DND-41 (cell line): ENCODE data around the gene MMAB.
A peak's percentile ranks its signal among the peaks of the same experiment; 100 is the strongest.

Experiments used
- ATAC-seq: fragments of 200-7000 bp; cut with Tn5 transposase; 3 replicates; pipeline ENCODE4 v1.9.1; 2021; ENCODE audit warnings: low read depth; ENCODE audit not compliant: insufficient read depth
- DNase-seq: peaks from one replicate; pipeline ENCODE4 v3.0.0-alpha.2; 2020
- H2AFZ ChIP-seq: 2 replicates; pipeline ENCODE4 v1.6.0; 2012; ENCODE audit warnings: low read depth, low read length
- H3K27ac ChIP-seq: 2 replicates; pipeline ENCODE4 v1.5.1; 2012; ENCODE audit warnings: low read length, inconsistent platforms
- H3K27me3 ChIP-seq: fragments of 200-600 bp; sonication (generic); 2 replicates; pipeline ENCODE4 v1.6.0; 2012; ENCODE audit warnings: low read length, mild to moderate bottlenecking, inconsistent platforms; ENCODE audit not compliant: insufficient read depth, poor library complexity
- H3K36me3 ChIP-seq: 2 replicates; pipeline ENCODE4 v1.5.1; 2012; ENCODE audit warnings: low read length, inconsistent platforms; ENCODE audit not compliant: insufficient read depth
- H3K4me1 ChIP-seq: 2 replicates; pipeline ENCODE4 v1.5.1; 2012; ENCODE audit warnings: mild to moderate bottlenecking, low read length; ENCODE audit not compliant: insufficient read depth
- H3K4me2 ChIP-seq: 2 replicates; pipeline ENCODE4 v1.6.0; 2012; ENCODE audit warnings: mild to moderate bottlenecking, moderate library complexity, low read length, inconsistent platforms; ENCODE audit not compliant: insufficient read depth
- H3K4me3 ChIP-seq, 2 experiments: fragments of 200-600 bp in 1 of 2; shearing (Covaris generic) in 1 of 2; 2 replicates each; pipeline ENCODE4 v1.5.1; 2012 to 2016; ENCODE audit warnings: inconsistent platforms in 2 of 2, low read length in 2 of 2, mild to moderate bottlenecking in 2 of 2, low read depth in 1 of 2, moderate library complexity in 1 of 2
- H3K79me2 ChIP-seq: 2 replicates; pipeline ENCODE4 v1.6.0; 2012; ENCODE audit warnings: low read length, inconsistent platforms; ENCODE audit not compliant: insufficient read depth
- H3K9ac ChIP-seq: 2 replicates; pipeline ENCODE4 v1.6.0; 2012; ENCODE audit warnings: low read depth, mild to moderate bottlenecking, inconsistent platforms, low read length, moderate library complexity
- H3K9me3 ChIP-seq: 2 replicates; pipeline ENCODE4 v1.5.1; 2012; ENCODE audit warnings: low read length, moderate library complexity, mild to moderate bottlenecking, inconsistent platforms; ENCODE audit not compliant: insufficient read depth, severe bottlenecking
- H4K20me1 ChIP-seq: 2 replicates; pipeline ENCODE4 v1.6.0; 2012; ENCODE audit warnings: low read length; ENCODE audit not compliant: insufficient read depth
- EZH2 ChIP-seq: IDR thresholded peaks from 3 replicates; pipeline ENCODE4 v1.6.1; 2012; ENCODE audit warnings: borderline replicate concordance, low read depth, mild to moderate bottlenecking, moderate library complexity, low read length, inconsistent platforms; ENCODE audit not compliant: severe bottlenecking
- TF ChIP-seq, protein P1 (sequence below): IDR thresholded peaks from 2 replicates; pipeline ENCODE4 v1.5.1; 2012; ENCODE audit warnings: borderline replicate concordance, low read length, moderate library complexity, mild to moderate bottlenecking; ENCODE audit not compliant: poor library complexity, severe bottlenecking; ENCODE audit errors: extremely low read depth

MMAB gene

DNA sequence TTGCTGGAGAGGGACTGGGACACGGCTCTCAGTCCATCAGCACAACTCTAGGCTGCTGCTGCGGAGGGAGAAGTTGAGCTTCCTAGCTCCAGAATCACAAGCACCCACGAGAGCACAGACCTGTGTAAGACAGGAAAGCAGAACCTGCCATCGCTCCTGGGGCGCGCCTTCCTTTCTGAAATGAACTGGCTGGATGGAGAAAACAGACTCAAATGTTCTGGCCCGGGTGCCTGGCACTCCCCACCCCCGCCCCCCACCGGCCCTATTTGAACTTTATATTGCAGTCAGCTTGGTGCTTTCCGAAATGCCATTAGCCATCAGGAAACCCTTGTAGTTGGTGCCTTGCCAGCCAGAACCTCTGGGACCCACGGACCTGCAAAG, 24.1 kb upstream of the MMAB start:
- no peak overlapping the region for H2AFZ ChIP-seq
- no peaks in the 10 kb centered on the region for H3K79me2 ChIP-seq
- no peak for DNase-seq
- no peak for ATAC-seq
- H4K20me1 ChIP-seq, result peaks cover 27% of the 10 kb centered on the region
- H3K27me3 ChIP-seq, result no peaks in the 10 kb centered on the region
- no peak for TF ChIP-seq EZH2
- TF ChIP-seq, protein P1, sequence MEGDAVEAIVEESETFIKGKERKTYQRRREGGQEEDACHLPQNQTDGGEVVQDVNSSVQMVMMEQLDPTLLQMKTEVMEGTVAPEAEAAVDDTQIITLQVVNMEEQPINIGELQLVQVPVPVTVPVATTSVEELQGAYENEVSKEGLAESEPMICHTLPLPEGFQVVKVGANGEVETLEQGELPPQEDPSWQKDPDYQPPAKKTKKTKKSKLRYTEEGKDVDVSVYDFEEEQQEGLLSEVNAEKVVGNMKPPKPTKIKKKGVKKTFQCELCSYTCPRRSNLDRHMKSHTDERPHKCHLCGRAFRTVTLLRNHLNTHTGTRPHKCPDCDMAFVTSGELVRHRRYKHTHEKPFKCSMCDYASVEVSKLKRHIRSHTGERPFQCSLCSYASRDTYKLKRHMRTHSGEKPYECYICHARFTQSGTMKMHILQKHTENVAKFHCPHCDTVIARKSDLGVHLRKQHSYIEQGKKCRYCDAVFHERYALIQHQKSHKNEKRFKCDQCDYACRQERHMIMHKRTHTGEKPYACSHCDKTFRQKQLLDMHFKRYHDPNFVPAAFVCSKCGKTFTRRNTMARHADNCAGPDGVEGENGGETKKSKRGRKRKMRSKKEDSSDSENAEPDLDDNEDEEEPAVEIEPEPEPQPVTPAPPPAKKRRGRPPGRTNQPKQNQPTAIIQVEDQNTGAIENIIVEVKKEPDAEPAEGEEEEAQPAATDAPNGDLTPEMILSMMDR, result no peak
- no peaks in the 10 kb centered on the region for H3K9me3 ChIP-seq
- 0 out of 2 replicates have a peak, but pooled peaks cover 2% of the 10 kb centered on the region for H3K4me1 ChIP-seq
- H3K9ac ChIP-seq, result no peak overlapping the region
- no peak overlapping the region for H3K4me3 ChIP-seq
- H3K27ac ChIP-seq, result no peak overlapping the region
- H3K36me3 ChIP-seq, result peaks cover 28% of the 10 kb centered on the region
- no peak overlapping the region for H3K4me2 ChIP-seq

DNA sequence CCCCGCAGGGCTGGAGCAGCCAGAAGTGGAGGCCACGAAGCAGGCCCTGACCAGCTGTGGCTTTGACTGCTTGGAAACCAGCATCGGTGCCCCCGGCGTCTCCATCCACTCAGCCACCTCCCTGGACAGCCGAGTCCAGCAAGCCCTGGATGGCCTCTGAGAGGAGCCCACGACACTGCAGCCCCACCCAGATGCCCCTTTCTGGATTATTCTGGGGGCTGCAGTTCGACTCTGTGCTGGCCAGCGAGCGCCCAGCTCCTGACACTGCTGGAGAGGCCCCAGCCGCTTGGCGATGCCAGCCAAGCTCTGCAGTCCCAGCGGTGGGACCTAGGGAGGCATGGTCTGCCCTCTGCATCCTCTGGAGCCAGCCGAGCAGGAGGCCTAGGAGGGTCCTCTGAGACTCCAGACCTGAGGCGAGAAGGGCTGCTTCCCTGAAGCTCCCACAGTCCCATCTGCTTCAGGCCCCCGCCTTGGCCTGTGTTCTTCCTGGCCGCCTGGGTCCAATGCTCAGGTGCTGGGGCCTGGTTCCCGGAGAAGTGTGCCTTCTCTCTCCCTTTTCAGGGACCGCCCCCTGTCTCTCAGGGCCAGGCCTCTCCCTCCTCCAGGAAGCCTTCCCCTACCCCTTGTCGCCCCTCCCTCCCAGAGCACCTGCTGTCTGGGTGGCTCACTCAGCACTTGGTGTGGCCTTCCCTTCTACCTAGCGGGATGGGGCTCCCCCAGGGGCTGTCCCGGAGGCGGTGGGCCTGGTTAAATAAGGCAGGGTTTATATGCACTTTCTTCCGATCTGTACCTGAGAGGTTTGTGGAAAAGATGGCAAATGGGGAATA, 23.3 kb upstream of the MMAB start:
- peaks cover 35% of the 10 kb centered on the region for H3K36me3 ChIP-seq

DNA sequence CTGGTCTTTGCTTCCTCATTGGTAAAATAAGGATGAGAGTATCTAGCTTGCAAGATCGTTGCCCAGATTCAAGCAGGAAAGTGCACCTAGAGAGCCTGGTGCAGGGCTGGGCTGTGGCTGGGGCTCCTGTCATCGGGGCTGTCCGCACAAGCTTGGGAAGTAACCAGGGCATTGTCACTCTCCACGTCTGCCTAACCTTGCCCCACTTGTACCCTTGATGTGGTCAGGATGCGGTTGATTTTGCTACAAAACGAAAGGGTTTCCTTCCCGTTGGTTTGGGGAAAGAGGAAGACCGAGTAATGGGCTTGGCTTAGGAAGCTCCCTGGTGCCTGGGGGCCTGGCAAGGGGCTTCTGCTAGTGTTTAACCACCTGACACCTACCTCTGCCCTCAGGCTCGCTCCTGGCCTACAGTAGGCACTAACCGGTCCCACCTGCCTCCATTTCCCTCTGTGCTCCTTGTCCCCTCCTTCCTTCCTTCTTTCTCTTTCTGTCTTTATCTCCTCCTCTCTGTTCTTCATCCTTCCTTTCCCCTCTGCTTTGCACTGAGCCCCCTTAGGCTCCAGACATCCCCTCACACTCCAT, 22.1 kb upstream of the MMAB start:
- DNase-seq (peak; percentile 81), ATAC-seq (peak; percentile 91)
- H2AFZ ChIP-seq, result no peak overlapping the region
- H4K20me1 ChIP-seq, result peaks cover 27% of the 10 kb centered on the region
- 0 out of 2 replicates have a peak, but pooled peaks cover 2% of the 10 kb centered on the region for H3K4me1 ChIP-seq
- no peak for TF ChIP-seq EZH2
- TF ChIP-seq, protein P1, result no peak
- peaks cover 43% of the 10 kb centered on the region for H3K36me3 ChIP-seq
- no peak overlapping the region for H3K27ac ChIP-seq
- H3K4me3 ChIP-seq, result no peak overlapping the region
- no peaks in the 10 kb centered on the region for H3K9me3 ChIP-seq
- no peaks in the 10 kb centered on the region for H3K79me2 ChIP-seq
- H3K4me2 ChIP-seq, result no peak overlapping the region
- no peak overlapping the region for H3K9ac ChIP-seq
- no peaks in the 10 kb centered on the region for H3K27me3 ChIP-seq

More for the DNA sequence above, 23.3 kb upstream of the MMAB start:
- H3K27me3 ChIP-seq, result no peaks in the 10 kb centered on the region
- no peak overlapping the region for H3K27ac ChIP-seq
- H3K4me2 ChIP-seq, result no peak overlapping the region
- H3K79me2 ChIP-seq, result no peaks in the 10 kb centered on the region
- H3K9me3 ChIP-seq, result no peaks in the 10 kb centered on the region
- no peak overlapping the region for H3K9ac ChIP-seq
- H3K4me1 ChIP-seq, result 0 out of 2 replicates have a peak, but pooled peaks cover 2% of the 10 kb centered on the region
- peaks cover 27% of the 10 kb centered on the region for H4K20me1 ChIP-seq
- TF ChIP-seq, protein P1, result no peak
- TF ChIP-seq EZH2, result no peak
- no peak for DNase-seq
- no peak overlapping the region for H3K4me3 ChIP-seq
- no peak overlapping the region for H2AFZ ChIP-seq
- no peak for ATAC-seq
